ENCODE data around the gene RBPMS2. TPM values are rescaled to one million over a fixed set of nuclear protein-coding genes. Genes with fewer than 3 reads are reported as not detected.

The RBPMS2 gene
- total and polyA plus RNA-seq, 2 of the 8 experiments (the other 6 are each of a cell fraction or from before 2014, with no cell fraction given): 55.8 to 238 TPM

DNA sequence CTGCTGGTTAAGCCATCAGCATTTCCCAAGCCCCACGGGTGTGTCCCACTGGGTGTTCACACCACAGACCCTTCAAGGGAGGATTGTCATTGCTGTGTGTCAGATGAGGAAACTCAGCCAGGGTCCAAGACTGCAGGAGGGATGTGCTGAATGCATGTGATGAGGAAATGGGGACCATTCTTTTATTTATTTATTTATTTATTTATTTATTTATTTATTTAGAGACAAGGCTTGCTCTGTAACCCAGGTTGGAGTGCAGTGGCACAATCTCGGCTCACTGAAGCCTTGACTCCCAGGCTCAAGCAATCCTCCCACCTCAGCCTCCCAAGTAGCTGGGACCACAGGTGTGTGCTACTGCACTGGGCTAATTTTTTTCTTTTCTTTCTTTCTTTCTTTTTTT is 29.2 kb upstream of the RBPMS2 start:
- TF ChIP-seq POLR2A (IDR thresholded peaks at IDR 0.05; ENCODE audit: control extremely low read depth in 1 of 2, low read depth in 2 of 2, low read length in 2 of 2): no peak
- TF ChIP-seq, protein P1, sequence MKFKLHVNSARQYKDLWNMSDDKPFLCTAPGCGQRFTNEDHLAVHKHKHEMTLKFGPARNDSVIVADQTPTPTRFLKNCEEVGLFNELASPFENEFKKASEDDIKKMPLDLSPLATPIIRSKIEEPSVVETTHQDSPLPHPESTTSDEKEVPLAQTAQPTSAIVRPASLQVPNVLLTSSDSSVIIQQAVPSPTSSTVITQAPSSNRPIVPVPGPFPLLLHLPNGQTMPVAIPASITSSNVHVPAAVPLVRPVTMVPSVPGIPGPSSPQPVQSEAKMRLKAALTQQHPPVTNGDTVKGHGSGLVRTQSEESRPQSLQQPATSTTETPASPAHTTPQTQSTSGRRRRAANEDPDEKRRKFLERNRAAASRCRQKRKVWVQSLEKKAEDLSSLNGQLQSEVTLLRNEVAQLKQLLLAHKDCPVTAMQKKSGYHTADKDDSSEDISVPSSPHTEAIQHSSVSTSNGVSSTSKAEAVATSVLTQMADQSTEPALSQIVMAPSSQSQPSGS (IDR thresholded peaks at IDR 0.05; ENCODE audit: low read length): no peak
- no peak for TF ChIP-seq RFX5 (IDR thresholded peaks at IDR 0.05; ENCODE audit: borderline replicate concordance, low read depth, low read length)
- no peak overlapping the region for H4K91ac ChIP-seq (replicated peaks; ENCODE audit: insufficient read length, low read length)
- peaks cover 4 to 5% of the 10 kb centered on the region in 2 experiments; a peak in 2 of 4 replicates for H3K9me3 ChIP-seq (ENCODE audit: insufficient read depth in 2 of 2, low read depth in 1 of 2, low read length in 1 of 2)
- peak overlapping the region; percentile 40; the same call in 1 of the 2 replicates for H2BK20ac ChIP-seq (ENCODE audit: low read length)
- H3K23ac ChIP-seq (ENCODE audit: insufficient read length): no peak overlapping the region
- H3K9ac ChIP-seq (replicated peaks in 1 of 4; ENCODE audit: extremely low read depth in 1 of 4, low read depth in 3 of 4, low read length in 3 of 4): no peak overlapping the region
- ChIA-PET CTCF (ENCODE audit: partially characterized antibody) (interaction anchor here (0.6 to 25.0 kb wide), 4 partner anchors 10 to 205 kb away, joined by 3 to 883 read pairs (median 4); no protein-coding TSS in a partner anchor), POLR2A (ENCODE audit: partially characterized antibody) (interaction anchor here (0.9 to 24.9 kb wide), 7 partner anchors 12 to 105 kb away, joined by 3 to 748 read pairs (median 3); partner anchors contain the start of genes PIF1, PLEKHO2 and RBPMS2)
- H4K8ac ChIP-seq (ENCODE audit: extremely low read depth, insufficient read depth, low read length): no peak overlapping the region
- no peak overlapping the region for H3K27ac ChIP-seq (ENCODE audit: low read depth, low read length)
- H3K4me3 ChIP-seq (ENCODE audit: extremely low read depth in 1 of 4, insufficient read depth in 2 of 4, low read depth in 3 of 4, low read length in 4 of 4): no peak overlapping the region
- H2BK12ac ChIP-seq (ENCODE audit: low read depth, low read length): peak overlapping the region; percentile 92; the same call in 1 of the 2 replicates
- no peak overlapping the region for H3K14ac ChIP-seq (ENCODE audit: insufficient read length)
- FAIRE-seq: no peak
- no peaks in the 10 kb centered on the region for H3K79me2 ChIP-seq (ENCODE audit: control insufficient read depth in 1 of 2, insufficient read depth in 2 of 2, low read length in 2 of 2)
- H2BK15ac ChIP-seq (ENCODE audit: low read length): no peak overlapping the region
- H3K27me3 ChIP-seq (replicated peaks in 1 of 4; ENCODE audit: control insufficient read depth in 3 of 4, extremely low read depth in 1 of 4, insufficient read depth in 3 of 4, low read length in 3 of 4): no peaks in the 10 kb centered on the region
- no peak overlapping the region; the same call in 1 of the 2 replicates for H2BK5ac ChIP-seq (ENCODE audit: low read depth, low read length)
- H3K56ac ChIP-seq (replicated peaks; ENCODE audit: insufficient read length, low read depth, low read length): no peak overlapping the region
- no peaks in the 10 kb centered on the region for H3K23me2 ChIP-seq (ENCODE audit: low read depth, low read length)
- 70% methylated on average over 2 of the region's 2 CpGs; no CpG with 5 or more reads in 1 of the 2 experiments for WGBS, 2 experiments (ENCODE audit: extremely low coverage in 1 of 2, insufficient coverage in 1 of 2, insufficient read length in 1 of 2, insufficient replicate concordance in 2 of 2, low coverage in 1 of 2, low lambda C conversion rate in 2 of 2, missing lambda C conversion rate in 1 of 2)
- peaks cover 10 to 31% (median 25%) of the 10 kb centered on the region in 4 experiments for H3K4me1 ChIP-seq (replicated peaks in 1 of 4; ENCODE audit: control insufficient read depth in 3 of 4, insufficient read depth in 4 of 4, low read length in 3 of 4)
- peak overlapping the region; percentile 90 for H2AK5ac ChIP-seq (ENCODE audit: low read depth, low read length)
- no peaks in the 10 kb centered on the region for H4K20me1 ChIP-seq (replicated peaks in 1 of 2; ENCODE audit: control insufficient read depth in 1 of 2, insufficient read depth in 2 of 2, low read length in 2 of 2)
- no peak overlapping the region for H2BK120ac ChIP-seq (replicated peaks; ENCODE audit: low read depth, low read length)
- no peaks in the 10 kb centered on the region for H3K79me1 ChIP-seq (ENCODE audit: low read depth, low read length)
- no peak for DNase-seq (ENCODE audit: low read depth in 1 of 2, low spot score in 2 of 2)
- H3K4me2 ChIP-seq (ENCODE audit: insufficient read depth in 1 of 2, low read depth in 2 of 2, low read length in 2 of 2): no peak overlapping the region
- H3K36me3 ChIP-seq (ENCODE audit: control insufficient read depth in 2 of 4, insufficient read depth in 4 of 4, low read length in 3 of 4): no peaks in the 10 kb centered on the region
- no peak overlapping the region for H4K5ac ChIP-seq (ENCODE audit: insufficient read length, low read depth, low read length)
- H3K18ac ChIP-seq (ENCODE audit: extremely low read depth, low read length): no peak overlapping the region
- H3K4ac ChIP-seq (replicated peaks; ENCODE audit: insufficient read length, low read depth, low read length): no peak overlapping the region
- no peak overlapping the region for H2AFZ ChIP-seq (ENCODE audit: low read length)

Measured in H1 (cell line).